PC-3 (cell line): ENCODE results near the gene PDGFC.

Experiments
- CTCF ChIP-seq: fragments of 300-600 bp; sonication (generic); conservative IDR thresholded peaks from 2 replicates; pipeline ENCODE4 v1.5.1; 2017; ENCODE audit warnings: antibody characterized with exemption, low read depth, mild to moderate bottlenecking, low read length
- EZH2phosphoT487 ChIP-seq: fragments of 300-600 bp; sonication (generic); IDR thresholded peaks from 2 replicates; pipeline ENCODE4 v1.6.1; 2018; ENCODE audit warnings: mild to moderate bottlenecking, antibody characterized with exemption, low read length, borderline replicate concordance

DNA sequence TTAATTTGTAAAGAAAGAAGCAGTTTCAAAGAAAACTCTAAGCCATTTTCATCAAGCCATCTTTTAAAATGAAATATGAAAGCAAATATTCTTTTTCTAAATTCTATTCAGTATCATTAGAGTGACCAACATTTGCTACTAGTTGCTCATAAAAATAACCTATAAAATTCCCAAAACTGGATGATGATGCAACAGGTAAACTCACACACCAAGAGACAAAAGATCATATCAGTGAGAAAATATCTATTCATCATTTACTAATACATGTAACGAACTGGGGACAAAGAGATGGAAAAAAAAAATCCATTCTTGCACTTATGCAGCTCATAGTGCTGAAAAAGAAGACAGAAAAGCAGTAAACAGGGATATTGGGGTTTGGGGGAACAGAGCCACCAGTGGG, 48.1 kb downstream of the PDGFC start:
- no peak for TF ChIP-seq CTCF
- TF ChIP-seq EZH2phosphoT487, result no peak
